Measurements from ENCODE around the gene IFITM2.

GRCh38 chr11:272195-272930 is 35.3 kb upstream of the IFITM2 start:
- TF ChIP-seq EGR1 (IDR thresholded peaks at IDR 0.05; ENCODE audit: low read depth in 2 of 2) = no peak
- TF ChIP-seq CTCF (IDR thresholded peaks at IDR 0.05; ENCODE audit: low read depth, low read length, missing input control) = no peak
- TF ChIP-seq MAX (IDR thresholded peaks at IDR 0.05) = no peak
- TF ChIP-seq REST (IDR thresholded peaks at IDR 0.05) = no peak
- TF ChIP-seq GABPA (IDR thresholded peaks at IDR 0.05 in 1 of 2, conservative IDR thresholded peaks at IDR 0.05 in 1 of 2) = no peak
- no peak for TF ChIP-seq TAF1 (conservative IDR thresholded peaks at IDR 0.05)

Measured in liver (tissue), 3 donors.